GM19238 (cell line): ENCODE data around the gene TES.
"Not testable (repeated sequence)": the region's sequence is repeated elsewhere in the genome, so short reads cannot be mapped to it uniquely, and the experiment has no call there.

Source experiments
- DNase-seq: peaks from one replicate; pipeline ENCODE4 v3.0.0; 2011; ENCODE audit warnings: low spot score; ENCODE audit not compliant: insufficient read length

TES gene

DNA sequence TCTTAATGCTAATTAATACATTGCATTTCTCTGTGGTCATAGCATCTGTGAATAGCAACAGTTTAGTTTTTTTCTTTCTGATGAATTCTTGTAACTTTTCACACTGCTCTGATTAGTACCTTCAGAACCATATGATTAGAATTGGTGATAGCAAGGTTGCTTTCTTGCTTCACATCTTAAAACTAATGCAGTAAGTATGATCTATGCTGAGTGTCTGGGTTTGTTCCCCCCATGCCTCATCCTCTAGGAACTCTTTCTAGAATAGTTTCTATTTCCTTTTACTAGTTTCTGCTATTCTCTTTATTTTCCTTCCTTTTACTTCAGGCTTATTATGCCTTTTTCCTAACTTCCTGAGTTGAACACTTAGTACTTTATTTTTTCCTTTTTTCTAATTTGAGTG, 32.4 kb downstream of the TES start:
- no peak for DNase-seq

DNA sequence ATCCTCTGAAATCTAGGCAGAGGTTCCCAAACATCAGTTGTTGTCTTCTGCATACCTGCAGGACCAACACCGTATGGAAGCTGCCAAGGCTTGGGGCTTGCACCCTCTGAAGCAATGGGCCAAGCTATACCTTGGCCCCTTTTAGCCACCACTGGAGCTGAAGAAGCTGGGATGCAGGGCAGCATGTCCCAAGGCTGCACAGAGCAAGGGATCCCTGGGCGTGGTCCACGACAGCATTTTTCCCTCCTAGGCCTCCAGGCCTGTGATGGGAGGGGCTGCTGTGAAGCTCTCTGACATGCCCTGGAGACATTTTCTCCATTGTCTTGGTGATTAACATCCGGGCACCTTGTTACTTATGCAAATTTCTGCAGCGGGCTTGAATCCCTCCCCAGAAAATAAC, 34.5 kb downstream of the TES start:
- DNase-seq: not testable (repeated sequence)

DNA sequence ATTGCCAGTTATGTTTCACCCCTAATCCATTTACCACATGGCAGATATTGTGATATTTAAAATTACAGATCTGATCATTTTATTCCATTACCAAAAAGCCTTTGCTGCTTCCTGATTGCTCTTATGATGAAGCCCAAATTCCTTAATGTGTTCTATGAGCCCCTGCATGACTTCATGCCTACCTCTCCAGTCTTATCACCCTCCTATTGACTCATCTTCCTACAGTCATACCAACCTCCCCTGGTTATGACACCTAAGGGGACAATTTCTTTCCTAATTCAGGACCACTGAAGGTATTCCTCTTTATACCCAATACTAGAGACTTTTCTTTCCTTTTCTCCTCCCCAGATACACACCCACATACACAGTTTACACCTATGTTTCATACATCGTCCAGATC, 36.0 kb downstream of the TES start:
- DNase-seq: no peak

DNA sequence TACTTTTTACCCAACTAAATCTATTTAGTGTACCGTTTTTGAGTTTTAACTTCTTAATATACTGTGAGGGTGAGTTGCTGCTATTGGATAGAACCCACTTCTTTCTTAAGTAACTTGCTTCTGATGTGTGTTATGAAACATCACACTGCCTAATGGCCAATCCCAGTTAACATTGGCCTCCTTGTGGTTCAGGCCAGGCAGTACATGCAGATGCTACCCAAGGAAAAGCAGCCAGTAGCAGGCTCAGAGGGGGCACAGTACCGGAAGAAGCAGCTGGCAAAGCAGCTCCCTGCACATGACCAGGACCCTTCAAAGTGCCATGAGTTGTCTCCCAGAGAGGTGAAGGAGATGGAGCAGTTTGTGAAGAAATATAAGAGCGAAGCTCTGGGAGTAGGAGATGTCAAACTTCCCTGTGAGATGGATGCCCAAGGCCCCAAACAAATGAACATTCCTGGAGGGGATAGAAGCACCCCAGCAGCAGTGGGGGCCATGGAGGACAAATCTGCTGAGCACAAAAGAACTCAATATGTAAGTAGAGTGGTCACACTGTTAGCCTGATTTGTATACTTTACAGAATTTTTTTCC, 39.7 kb downstream of the TES start:
- DNase-seq: no peak

DNA sequence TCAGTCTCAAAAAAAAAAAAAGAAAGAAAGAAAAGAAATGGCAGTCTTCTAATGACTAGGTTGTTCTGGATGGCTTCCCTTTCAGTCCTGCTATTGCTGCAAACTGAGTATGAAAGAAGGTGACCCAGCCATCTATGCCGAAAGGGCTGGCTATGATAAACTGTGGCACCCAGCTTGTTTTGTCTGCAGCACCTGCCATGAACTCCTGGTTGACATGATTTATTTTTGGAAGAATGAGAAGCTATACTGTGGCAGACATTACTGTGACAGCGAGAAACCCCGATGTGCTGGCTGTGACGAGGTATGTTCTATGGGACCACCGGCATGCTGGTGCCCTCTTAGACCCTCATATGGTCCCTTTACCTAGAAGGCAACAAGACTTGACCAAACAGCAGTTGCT, 41.3 kb downstream of the TES start:
- DNase-seq: no peak

DNA sequence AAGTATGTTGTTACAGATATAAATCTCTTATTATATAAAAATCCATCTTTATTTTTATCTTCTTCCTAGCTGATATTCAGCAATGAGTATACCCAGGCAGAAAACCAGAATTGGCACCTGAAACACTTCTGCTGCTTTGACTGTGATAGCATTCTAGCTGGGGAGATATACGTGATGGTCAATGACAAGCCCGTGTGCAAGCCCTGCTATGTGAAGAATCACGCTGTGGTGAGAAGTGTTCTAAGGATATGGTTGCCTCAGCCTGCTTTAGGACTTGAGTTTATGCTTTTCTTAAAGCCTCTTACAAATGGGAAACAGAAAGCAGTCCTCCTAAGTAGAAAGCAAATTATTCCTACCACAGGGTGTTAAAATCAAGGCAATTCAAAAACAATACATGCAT, 41.9 kb downstream of the TES start:
- DNase-seq: no peak

DNA sequence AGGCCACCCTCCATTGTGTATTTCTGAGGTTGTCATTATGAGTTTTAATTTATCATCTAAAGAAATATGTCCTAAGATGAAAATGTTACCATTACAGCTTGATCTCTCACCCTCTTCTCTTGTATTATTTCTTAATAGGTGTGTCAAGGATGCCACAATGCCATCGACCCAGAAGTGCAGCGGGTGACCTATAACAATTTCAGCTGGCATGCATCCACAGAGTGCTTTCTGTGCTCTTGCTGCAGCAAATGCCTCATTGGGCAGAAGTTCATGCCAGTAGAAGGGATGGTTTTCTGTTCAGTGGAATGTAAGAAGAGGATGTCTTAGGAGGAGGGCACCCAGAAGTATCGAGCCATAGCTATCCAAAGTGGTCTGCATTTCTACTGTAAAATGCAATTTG, 46.8 kb downstream of the TES start:
- DNase-seq: no peak

DNA sequence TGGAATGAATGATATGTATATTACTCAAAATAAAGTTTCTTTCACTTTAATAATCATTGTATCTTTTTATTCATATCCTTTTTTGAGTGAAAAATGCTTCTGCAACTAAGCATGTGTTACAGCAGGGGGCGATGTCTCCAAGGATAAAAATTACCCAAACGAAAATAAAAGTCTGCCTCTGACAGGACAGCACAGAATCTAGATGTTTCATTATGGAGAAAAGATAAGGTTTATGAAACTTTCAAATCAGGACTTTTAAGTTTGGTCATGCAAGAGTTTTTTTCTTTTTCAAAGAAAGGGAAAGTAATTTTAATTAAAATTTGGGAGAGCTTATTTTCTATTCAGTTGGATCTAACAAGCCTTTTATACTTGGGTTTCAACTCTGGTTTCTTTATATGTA, 48.4 kb downstream of the TES start:
- DNase-seq: peak; percentile 5

DNA sequence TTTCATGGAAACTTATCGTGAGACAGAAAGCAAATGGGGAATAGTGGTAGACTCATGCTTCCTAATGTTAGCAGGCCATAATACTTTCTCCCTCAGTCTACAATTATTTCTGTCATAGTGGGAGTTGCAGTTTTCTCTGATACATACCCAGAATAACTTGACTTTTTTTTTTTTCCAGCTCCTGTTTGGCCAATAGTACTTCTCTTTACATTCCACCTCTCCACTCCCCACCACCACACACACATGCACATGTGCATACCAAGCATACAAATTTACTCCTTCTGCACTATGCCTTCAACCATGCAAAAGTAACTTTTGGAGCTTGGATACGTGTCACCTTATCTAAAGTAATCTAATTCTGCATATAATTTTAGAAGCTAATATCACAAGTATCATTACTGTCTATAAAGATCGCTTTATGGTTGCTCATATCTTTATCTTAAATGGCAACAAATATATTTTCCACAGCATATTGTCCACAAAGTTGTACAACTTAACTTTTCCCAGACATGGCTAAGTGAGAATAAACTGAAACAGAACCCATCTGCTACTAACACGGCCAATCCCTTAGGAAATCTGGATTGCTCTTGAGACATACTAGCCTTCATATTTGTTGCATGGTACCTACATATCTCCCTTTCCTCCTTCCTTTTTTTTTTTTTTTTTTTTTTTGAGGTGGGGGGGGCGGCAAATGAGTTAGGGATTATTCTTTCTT, 49.0 kb downstream of the TES start:
- DNase-seq: no peak

DNA sequence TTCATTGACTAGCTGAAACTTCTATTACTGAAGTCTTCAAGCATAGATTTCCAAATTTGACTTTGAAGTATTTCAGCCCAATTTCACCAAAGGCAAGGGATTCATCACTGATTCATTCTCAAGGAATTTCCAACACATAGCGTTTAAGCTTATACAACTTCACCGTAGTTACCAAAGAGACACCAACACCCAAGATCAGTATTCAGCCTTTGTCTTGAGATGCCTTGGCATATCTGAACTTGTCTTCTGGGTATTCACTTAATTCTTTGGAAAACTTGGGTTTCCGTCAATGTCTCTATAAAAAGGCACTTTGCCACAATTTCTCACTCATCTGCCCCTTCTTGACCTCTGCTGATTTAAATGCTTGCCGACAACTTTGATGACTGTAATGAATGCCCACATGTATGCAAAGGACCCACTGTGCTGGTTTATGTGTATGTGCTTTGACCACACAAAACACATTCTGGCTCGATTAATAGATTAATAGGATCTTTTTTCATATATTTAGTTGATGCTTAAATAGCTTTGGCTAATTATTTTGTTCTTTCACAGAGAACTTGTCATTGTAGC, 49.6 kb downstream of the TES start:
- DNase-seq: no peak

DNA sequence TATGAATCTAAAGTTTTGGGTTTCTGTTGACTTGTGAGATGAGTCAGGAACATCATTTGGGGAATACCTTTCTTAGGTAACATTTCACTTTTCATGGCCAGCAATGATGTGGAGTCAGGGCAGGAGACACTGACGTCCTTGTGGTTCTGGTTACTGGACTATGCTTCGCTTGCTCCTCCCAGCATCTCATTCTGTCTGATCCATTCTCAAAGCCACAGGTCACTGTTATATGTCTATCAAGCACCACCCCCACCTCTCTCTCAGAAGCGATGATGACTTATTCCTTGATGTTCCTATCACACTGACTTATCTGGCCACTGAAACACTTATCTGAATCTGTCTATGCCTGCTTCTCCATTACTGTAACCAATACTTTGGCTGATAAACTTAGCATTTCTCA, 51.6 kb downstream of the TES start:
- no peak for DNase-seq

DNA sequence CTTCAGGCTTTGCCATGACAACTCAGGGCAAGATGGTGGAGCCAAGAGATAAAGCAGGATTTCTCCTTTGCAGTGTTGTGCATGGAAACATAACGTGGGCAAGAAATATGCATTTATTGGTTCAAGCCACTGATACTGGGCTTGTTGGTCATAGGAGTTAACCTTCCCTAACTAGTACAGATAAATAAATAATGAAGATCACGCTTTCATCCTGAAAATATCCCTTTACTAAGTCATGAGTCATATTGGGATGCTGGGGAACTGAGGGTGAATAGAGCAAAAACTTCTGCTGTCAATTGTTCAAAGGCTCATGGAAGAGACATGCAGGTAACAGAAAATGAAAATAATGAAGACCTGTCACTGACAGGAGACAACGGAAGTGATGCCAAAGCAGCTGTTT, 55.5 kb downstream of the TES start:
- no peak for DNase-seq

DNA sequence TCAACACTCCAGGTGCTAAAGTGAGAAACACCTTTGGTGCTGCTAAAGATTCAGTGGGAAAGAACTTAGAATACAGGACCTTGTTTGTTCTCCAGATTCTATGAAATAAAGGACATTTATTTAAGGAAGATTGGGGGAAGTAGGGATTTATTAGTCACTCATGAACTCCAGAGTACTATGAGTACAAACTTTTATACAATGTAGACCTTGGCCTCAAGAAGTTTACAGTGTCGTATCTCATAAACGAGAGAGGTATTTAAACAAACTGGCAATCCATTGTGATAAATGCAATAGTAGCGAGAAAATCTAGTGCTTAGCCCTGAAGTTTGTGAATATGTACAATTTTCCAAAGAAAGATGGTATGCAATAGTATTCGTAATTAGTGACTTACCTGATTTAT, 59.1 kb downstream of the TES start:
- DNase-seq: no peak

DNA sequence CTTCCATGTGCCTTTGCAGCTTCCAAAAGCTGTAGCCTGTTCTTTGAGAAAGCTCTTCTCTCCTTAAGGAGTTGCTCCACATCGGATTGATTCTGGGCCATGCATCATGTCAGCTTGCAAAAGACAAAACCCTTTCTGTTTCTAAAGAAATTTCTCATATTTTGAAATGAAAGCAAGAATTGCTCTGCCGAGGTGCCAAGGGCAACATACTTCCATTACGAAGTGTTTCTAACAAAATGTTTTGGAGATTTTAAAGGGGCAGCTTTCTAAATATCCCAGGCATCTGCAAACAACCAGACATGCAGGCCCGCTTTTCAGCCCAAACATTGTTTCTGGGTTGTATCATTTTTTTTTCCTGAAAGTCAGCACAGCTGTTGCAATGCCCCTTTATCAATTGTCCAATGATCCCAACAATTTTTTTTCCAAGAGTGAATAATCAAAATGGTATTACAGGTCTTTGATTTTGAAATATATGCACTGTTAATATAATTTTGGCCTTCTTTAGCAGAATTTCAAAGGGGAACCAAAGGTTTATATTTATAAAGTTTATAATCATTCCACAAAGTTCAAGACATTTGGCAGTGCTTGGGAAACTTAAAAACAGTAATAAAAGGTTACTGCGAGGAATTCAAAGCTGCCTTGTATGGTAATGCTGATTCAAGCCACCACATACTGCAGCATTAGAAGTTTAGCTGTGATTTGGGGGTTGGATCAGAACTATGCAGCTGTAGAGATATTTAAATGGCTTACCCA, 61.0 kb downstream of the TES start:
- no peak for DNase-seq

DNA sequence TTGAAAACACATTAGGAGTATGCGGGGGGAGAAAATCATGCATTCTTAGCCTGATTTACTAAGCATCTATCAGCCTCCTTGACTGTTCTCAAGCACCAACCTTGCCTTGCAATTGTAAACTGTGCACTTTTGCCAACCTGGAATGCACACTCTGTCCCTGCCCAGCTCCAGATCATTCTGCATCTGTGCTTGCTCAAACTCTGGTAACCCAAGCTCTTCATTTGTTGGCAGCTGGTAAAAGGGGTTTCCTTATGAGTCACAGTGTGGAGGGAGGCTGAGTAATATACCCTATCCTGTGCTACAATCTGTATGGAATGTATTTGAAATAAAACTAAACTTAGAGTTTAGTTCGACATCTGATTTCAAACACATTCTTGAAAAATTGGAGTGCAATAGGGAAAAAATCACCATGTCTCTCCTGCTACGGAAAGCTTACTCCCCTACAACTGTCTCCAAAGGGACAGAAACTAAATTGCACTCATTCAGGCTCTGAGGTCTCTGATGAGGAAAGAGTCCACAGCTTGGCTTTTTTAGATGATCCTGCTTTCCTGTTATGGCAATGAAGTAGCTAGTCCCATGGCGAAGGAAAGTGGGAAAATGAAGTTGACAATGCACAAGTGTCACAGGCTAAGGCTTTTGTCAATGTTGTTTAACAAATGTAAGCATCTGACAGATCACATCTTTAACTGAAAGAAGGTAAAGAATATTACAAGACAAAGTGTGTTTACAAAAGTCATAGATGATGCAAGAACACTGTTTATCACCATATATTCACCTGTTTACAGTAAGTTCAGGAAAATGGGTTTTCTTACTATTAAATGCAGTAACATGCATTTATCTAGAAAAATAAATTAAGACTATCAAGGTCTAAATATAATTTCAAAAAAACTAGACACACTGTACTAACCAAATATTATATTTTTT, 61.9 kb downstream of the TES start:
- no peak for DNase-seq

DNA sequence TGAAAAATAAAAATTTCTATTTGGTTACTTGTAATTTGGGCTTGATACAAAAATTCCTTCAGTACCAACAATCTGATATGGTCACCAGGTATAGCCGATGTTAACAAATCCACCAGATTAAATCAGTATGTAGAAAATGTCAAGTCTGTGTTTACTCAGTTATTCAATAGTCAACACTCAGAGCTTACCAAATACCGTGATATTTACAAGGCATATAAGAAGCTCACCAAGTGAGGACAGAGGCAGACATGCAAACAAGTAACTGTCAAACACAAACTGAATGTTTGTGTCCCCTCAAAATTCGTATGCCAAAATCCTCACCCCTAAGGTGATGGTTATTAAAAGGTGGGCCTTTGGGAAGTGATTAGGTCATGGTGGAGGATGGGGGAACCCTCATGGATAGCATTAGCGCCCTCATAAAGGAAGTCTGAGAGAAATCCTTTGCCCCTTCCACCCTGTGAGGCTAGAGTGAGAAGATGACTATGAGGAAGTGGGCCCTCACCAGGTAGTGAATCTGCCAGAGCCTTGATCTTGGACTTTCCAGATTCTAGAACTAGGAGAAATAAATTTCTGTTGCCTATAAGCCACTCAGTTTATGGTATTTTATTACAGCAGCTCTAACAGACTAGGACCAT, 63.1 kb downstream of the TES start:
- no peak for DNase-seq

DNA sequence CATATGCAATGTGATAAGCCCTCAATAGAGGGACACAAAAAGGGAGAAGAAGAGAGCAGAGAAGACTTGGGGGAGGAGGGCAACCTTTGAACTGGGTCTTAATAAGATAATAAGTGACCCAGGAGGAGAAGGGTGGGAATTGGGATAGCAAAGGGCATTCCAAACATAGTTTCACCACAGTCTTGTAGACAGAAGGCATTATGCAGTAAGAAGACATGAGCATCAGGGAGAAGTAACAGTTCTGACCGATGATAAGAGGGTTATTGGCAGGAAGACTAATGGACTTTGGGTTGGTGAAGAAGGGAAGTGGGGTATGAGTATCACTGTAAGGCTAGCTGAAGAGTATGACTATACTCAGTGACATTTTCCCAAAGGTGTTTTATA, 63.6 kb downstream of the TES start:
- no peak for DNase-seq

DNA sequence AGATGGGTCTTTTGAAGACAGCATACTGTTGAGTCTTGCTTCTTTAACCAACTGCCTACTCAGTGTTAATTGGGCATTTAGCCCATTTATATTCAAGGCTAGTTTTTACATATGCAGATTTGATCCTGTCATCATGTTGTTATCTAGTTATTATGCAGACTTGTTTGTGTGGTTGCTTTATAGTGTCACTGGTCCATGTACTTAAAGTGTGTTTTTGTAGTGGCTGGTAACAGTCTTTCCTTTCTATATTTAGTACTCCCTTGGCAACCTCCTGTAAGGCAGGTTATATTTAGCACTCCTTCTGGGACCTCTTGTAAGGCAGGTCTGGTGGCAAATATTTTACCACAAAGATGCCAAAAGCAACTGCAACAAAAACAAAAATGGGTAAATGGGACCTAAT, 66.7 kb downstream of the TES start:
- DNase-seq: no peak

DNA sequence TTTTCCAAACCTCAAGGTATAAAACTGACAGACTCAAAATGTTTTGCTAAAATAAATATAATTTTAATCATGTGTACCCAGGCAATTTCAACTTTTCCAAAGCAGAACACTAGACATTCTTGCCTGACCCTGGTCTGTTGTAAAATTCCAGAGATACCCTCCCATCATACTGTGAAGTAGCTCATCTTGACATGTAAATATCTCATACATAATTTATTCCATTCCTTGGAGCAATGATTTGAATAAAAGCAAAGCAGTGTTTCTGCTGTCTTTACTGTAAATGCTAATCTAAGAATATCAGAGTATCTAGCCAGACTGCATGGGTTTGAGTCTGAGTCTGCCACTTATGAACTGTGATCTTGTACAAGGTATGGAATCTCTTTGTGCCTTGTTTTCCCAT, 68.9 kb downstream of the TES start:
- no peak for DNase-seq

DNA sequence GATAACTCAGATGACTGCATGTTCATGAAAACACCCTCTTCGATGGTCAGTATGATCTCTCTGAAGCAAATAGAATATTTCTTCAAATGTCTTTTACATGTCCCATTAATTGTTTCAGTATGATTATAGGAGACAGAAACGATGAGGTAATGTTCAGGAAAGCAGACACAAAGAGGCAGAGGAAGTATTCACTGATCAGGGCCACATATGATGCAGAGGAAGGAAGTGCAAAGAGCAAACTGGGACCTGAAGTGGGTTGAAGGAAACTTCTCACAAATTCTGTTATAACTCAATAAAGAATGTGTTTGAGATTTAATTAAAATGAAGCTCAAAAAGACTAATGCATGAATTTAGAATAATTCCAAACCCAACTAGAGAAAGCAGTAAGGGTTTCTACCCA, 70.5 kb downstream of the TES start:
- no peak for DNase-seq

DNA sequence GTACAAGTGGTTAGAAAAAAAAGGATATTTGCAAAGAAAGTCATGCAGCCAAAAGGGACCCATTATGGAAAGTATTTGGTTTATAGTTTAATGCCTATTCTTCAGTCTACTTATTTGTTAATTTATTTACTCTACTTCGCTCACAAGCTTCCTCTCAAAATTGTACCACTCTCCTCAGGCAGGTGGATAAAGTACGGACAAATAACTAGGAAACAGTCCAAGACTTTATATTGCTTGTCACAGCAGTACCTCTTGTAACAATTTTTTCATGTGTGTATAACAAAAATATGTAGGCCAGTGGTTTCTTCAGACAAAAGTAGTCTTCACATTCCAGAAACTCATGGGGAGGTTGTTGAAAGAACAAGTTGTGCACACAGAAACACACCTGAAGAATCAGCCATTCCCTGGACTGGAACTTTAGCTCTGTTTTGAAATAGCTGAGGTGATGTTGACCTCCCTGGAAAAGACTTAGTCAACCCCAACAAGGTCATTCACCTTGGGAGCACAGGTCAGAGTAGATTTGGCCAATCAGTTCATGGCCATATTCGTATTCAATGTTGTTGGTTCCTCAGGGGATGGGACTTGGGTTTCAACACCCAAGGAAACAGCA, 73.4 kb downstream of the TES start:
- DNase-seq: no peak
